Measurements from ENCODE around the gene HMCN2. TPM values are rescaled to one million over a fixed set of nuclear protein-coding genes. Genes with fewer than 3 reads are reported as not detected.

HMCN2 gene
- total RNA-seq, 2 experiments from 2014 or later, result not detected

- no peak for DNase-seq
- Mint-ChIP-seq H3K4me3 (no peak overlapping the region), H3K4me1 (peaks cover 1% of the 10 kb centered on the region), H3K9me3 (no peaks in the 10 kb centered on the region), H3K27me3 (peaks cover 57% of the 10 kb centered on the region), H3K36me3 (ENCODE audit: low read depth) (no peaks in the 10 kb centered on the region), H3K27ac (no peak overlapping the region)
- CTCF ChIA-PET, result interaction anchor here (1.2 kb wide), 1 partner anchor 22 kb away, joined by 3 read pairs; no protein-coding TSS in a partner anchor
- POLR2A ChIA-PET, result no interaction called here
These were observed 3.4 kb upstream of the HMCN2 start for GRCh38 chr9:130262061-130262745.

- H3K4me1 Mint-ChIP-seq, result peaks cover 1% of the 10 kb centered on the region
- H3K36me3 Mint-ChIP-seq (ENCODE audit: low read depth), result no peaks in the 10 kb centered on the region
- H3K4me3 Mint-ChIP-seq, result no peak overlapping the region
- POLR2A ChIA-PET, result no interaction called here
- peaks cover 63% of the 10 kb centered on the region for H3K27me3 Mint-ChIP-seq
- no peak overlapping the region for H3K27ac Mint-ChIP-seq
- CTCF ChIA-PET, result interaction anchor here (0.6 to 1.2 kb wide), 2 partner anchors 19 to 22 kb away, joined by 3 read pairs; no protein-coding TSS in a partner anchor
- no peak for DNase-seq
- H3K9me3 Mint-ChIP-seq, result no peaks in the 10 kb centered on the region
These were observed 2.8 kb upstream of the HMCN2 start for GRCh38 chr9:130262771-130263170.

- Mint-ChIP-seq H3K36me3 (ENCODE audit: low read depth) (no peaks in the 10 kb centered on the region), H3K4me3 (no peak overlapping the region), H3K27me3 (peaks cover 69% of the 10 kb centered on the region), H3K27ac (no peak overlapping the region), H3K4me1 (peaks cover 1% of the 10 kb centered on the region), H3K9me3 (no peaks in the 10 kb centered on the region)
- DNase-seq, result no peak
- POLR2A ChIA-PET, result no interaction called here
- CTCF ChIA-PET, result interaction anchor here (0.6 to 1.2 kb wide), 4 partner anchors 12 to 589 kb away, joined by 3 to 4 read pairs (median 3); no protein-coding TSS in a partner anchor
These were observed 1.8 kb upstream of the HMCN2 start for GRCh38 chr9:130263601-130264413.

GRCh38 chr9:130264414-130265350, 878 bp upstream of the HMCN2 start:
- CTCF ChIA-PET, result interaction anchor here (0.6 to 1.2 kb wide), 2 partner anchors 13 to 588 kb away, joined by 3 to 4 read pairs; no protein-coding TSS in a partner anchor
- no peak for DNase-seq
- POLR2A ChIA-PET, result no interaction called here
- Mint-ChIP-seq H3K36me3 (ENCODE audit: low read depth) (no peaks in the 10 kb centered on the region), H3K9me3 (no peaks in the 10 kb centered on the region), H3K4me3 (no peak overlapping the region), H3K27me3 (peaks cover 71% of the 10 kb centered on the region), H3K4me1 (peaks cover 1% of the 10 kb centered on the region), H3K27ac (no peak overlapping the region)

- H3K36me3 Mint-ChIP-seq (ENCODE audit: low read depth), result no peaks in the 10 kb centered on the region
- H3K4me3 Mint-ChIP-seq, result no peak overlapping the region
- ChIA-PET POLR2A (no interaction called here), CTCF (interaction anchor here (0.6 to 2.3 kb wide), 2 partner anchors 18 to 396 kb away, joined by 3 to 5 read pairs; no protein-coding TSS in a partner anchor)
- peaks cover 78% of the 10 kb centered on the region for H3K27me3 Mint-ChIP-seq
- no peak for DNase-seq
- H3K4me1 Mint-ChIP-seq, result peaks cover 1% of the 10 kb centered on the region
- no peak overlapping the region for H3K27ac Mint-ChIP-seq
- no peaks in the 10 kb centered on the region for H3K9me3 Mint-ChIP-seq
These were observed 907 bp downstream of the HMCN2 start for GRCh38 chr9:130266236-130267098.

GRCh38 chr9:130267930-130268329, 2.4 kb downstream of the HMCN2 start:
- DNase-seq, result no peak
- H3K27ac Mint-ChIP-seq, result no peak overlapping the region
- ChIA-PET CTCF (interaction anchor here (2.3 kb wide), 1 partner anchor 16 kb away, joined by 5 read pairs; no protein-coding TSS in a partner anchor), POLR2A (no interaction called here)
- peaks cover 1% of the 10 kb centered on the region for H3K4me1 Mint-ChIP-seq
- H3K9me3 Mint-ChIP-seq, result no peaks in the 10 kb centered on the region
- no peaks in the 10 kb centered on the region for H3K36me3 Mint-ChIP-seq (ENCODE audit: low read depth)
- peaks cover 72% of the 10 kb centered on the region for H3K27me3 Mint-ChIP-seq
- no peak overlapping the region for H3K4me3 Mint-ChIP-seq

GRCh38 chr9:130268521-130269211, 3.1 kb downstream of the HMCN2 start:
- no peak overlapping the region for H3K4me3 Mint-ChIP-seq
- H3K9me3 Mint-ChIP-seq, result no peaks in the 10 kb centered on the region
- no peaks in the 10 kb centered on the region for H3K36me3 Mint-ChIP-seq (ENCODE audit: low read depth)
- ChIA-PET POLR2A (no interaction called here), CTCF (interaction anchor here (2.3 kb wide), 1 partner anchor 15 kb away, joined by 5 read pairs; no protein-coding TSS in a partner anchor)
- peaks cover 66% of the 10 kb centered on the region for H3K27me3 Mint-ChIP-seq
- H3K4me1 Mint-ChIP-seq, result peaks cover 1% of the 10 kb centered on the region
- H3K27ac Mint-ChIP-seq, result no peak overlapping the region
- DNase-seq, result no peak

- H3K27me3 Mint-ChIP-seq, result peaks cover 53% of the 10 kb centered on the region
- POLR2A ChIA-PET, result no interaction called here
- no peaks in the 10 kb centered on the region for H3K4me1 Mint-ChIP-seq
These were observed 5.9 kb downstream of the HMCN2 start for GRCh38 chr9:130271473-130271872.

GRCh38 chr9:130275156-130275555, 9.6 kb downstream of the HMCN2 start:
- no peaks in the 10 kb centered on the region for H3K36me3 Mint-ChIP-seq (ENCODE audit: low read depth)
- H3K27ac Mint-ChIP-seq, result no peak overlapping the region
- CTCF ChIA-PET, result no interaction called here

More at GRCh38 chr9:130271473-130271872, 5.9 kb downstream of the HMCN2 start:
- no peak overlapping the region for H3K27ac Mint-ChIP-seq
- no peaks in the 10 kb centered on the region for H3K36me3 Mint-ChIP-seq (ENCODE audit: low read depth)
- H3K9me3 Mint-ChIP-seq, result no peaks in the 10 kb centered on the region
- H3K4me3 Mint-ChIP-seq, result no peak overlapping the region
- DNase-seq, result no peak
- CTCF ChIA-PET, result interaction anchor here (1.4 to 1.6 kb wide), 2 partner anchors 17 to 25 kb away, joined by 3 to 4 read pairs; no protein-coding TSS in a partner anchor

GRCh38 chr9:130276121-130276520, 10.6 kb downstream of the HMCN2 start:
- H3K4me1 Mint-ChIP-seq, result no peaks in the 10 kb centered on the region
- no peak overlapping the region for H3K4me3 Mint-ChIP-seq
- H3K9me3 Mint-ChIP-seq, result no peaks in the 10 kb centered on the region
- no peaks in the 10 kb centered on the region for H3K36me3 Mint-ChIP-seq (ENCODE audit: low read depth)
- peaks cover 14% of the 10 kb centered on the region for H3K27me3 Mint-ChIP-seq
- DNase-seq, result no peak
- no peak overlapping the region for H3K27ac Mint-ChIP-seq
- CTCF ChIA-PET, result no interaction called here
- POLR2A ChIA-PET, result no interaction called here

More at GRCh38 chr9:130275156-130275555, 9.6 kb downstream of the HMCN2 start:
- H3K4me1 Mint-ChIP-seq, result no peaks in the 10 kb centered on the region
- H3K9me3 Mint-ChIP-seq, result no peaks in the 10 kb centered on the region
- H3K4me3 Mint-ChIP-seq, result no peak overlapping the region
- no peak for DNase-seq
- peaks cover 22% of the 10 kb centered on the region for H3K27me3 Mint-ChIP-seq
- POLR2A ChIA-PET, result no interaction called here

- no peaks in the 10 kb centered on the region for H3K9me3 Mint-ChIP-seq
- H3K4me1 Mint-ChIP-seq, result no peaks in the 10 kb centered on the region
- no peaks in the 10 kb centered on the region for H3K36me3 Mint-ChIP-seq (ENCODE audit: low read depth)
- H3K27me3 Mint-ChIP-seq, result peaks cover 14% of the 10 kb centered on the region
- ChIA-PET POLR2A (no interaction called here), CTCF (interaction anchor here (0.7 kb wide), 1 partner anchor 205 kb away, joined by 3 read pairs; no protein-coding TSS in a partner anchor)
- DNase-seq, result no peak
- H3K27ac Mint-ChIP-seq, result no peak overlapping the region
- H3K4me3 Mint-ChIP-seq, result no peak overlapping the region
These were observed 11.4 kb downstream of the HMCN2 start for GRCh38 chr9:130276955-130277354.

All from activated CD4-positive, alpha-beta T cell treated with anti-CD3 and anti-CD28 coated beads, Interleukin-2, amount 10 ng/mL, durations not matched to agents 7 days and 5 days (primary cell).